Measurements from ENCODE around the gene TPH2.

Gene TPH2

GRCh38 chr12:72031066-72031465, 92.4 kb downstream of the TPH2 start:
- TF ChIP-seq CTCF (conservative IDR thresholded peaks at IDR 0.05; ENCODE audit: low read depth, low read length): no peak
- no peaks in the 10 kb centered on the region for H3K4me1 ChIP-seq (ENCODE audit: low read depth, poor library complexity, severe bottlenecking)
- no peaks in the 10 kb centered on the region for H3K79me2 ChIP-seq (ENCODE audit: insufficient read depth, low read depth)
- no peaks in the 10 kb centered on the region for H3K27me3 ChIP-seq (ENCODE audit: insufficient read depth, low read depth)
- H4K20me1 ChIP-seq (ENCODE audit: insufficient read depth): no peaks in the 10 kb centered on the region
- H3K4me2 ChIP-seq: no peak overlapping the region
- no peak overlapping the region for H3K4me3 ChIP-seq (IDR thresholded peaks at IDR 0.05; ENCODE audit: insufficient read depth, low read depth, low read length)
- H3K36me3 ChIP-seq (ENCODE audit: insufficient read depth): no peaks in the 10 kb centered on the region
- H3K27ac ChIP-seq: no peak overlapping the region
- H2AFZ ChIP-seq (ENCODE audit: low read depth): no peak overlapping the region
- no peak overlapping the region for H3K9ac ChIP-seq

GRCh38 chr12:72033991-72034390, 95.3 kb downstream of the TPH2 start:
- Histone ChIP-seq H3K27me3 (ENCODE audit: insufficient read depth, low read depth) (no peaks in the 10 kb centered on the region), H3K27ac (no peak overlapping the region), H3K36me3 (ENCODE audit: insufficient read depth) (no peaks in the 10 kb centered on the region), H2AFZ (ENCODE audit: low read depth) (no peak overlapping the region), H3K4me2 (no peak overlapping the region), H3K4me1 (ENCODE audit: low read depth, poor library complexity, severe bottlenecking) (no peaks in the 10 kb centered on the region), H3K79me2 (ENCODE audit: insufficient read depth, low read depth) (no peaks in the 10 kb centered on the region), H3K4me3 (IDR thresholded peaks at IDR 0.05; ENCODE audit: insufficient read depth, low read depth, low read length) (no peak overlapping the region), H4K20me1 (ENCODE audit: insufficient read depth) (no peaks in the 10 kb centered on the region), H3K9ac (no peak overlapping the region)
- no peak for TF ChIP-seq CTCF (conservative IDR thresholded peaks at IDR 0.05; ENCODE audit: low read depth, low read length)

GRCh38 chr12:72035625-72036024, 97.0 kb downstream of the TPH2 start:
- Histone ChIP-seq H3K27ac (no peak overlapping the region), H4K20me1 (ENCODE audit: insufficient read depth) (no peaks in the 10 kb centered on the region), H3K79me2 (ENCODE audit: insufficient read depth, low read depth) (no peaks in the 10 kb centered on the region), H3K27me3 (ENCODE audit: insufficient read depth, low read depth) (no peaks in the 10 kb centered on the region), H2AFZ (ENCODE audit: low read depth) (no peak overlapping the region), H3K4me2 (no peak overlapping the region), H3K4me1 (ENCODE audit: low read depth, poor library complexity, severe bottlenecking) (no peaks in the 10 kb centered on the region), H3K4me3 (IDR thresholded peaks at IDR 0.05; ENCODE audit: insufficient read depth, low read depth, low read length) (no peak overlapping the region), H3K9ac (no peak overlapping the region), H3K36me3 (ENCODE audit: insufficient read depth) (no peaks in the 10 kb centered on the region)
- TF ChIP-seq CTCF (conservative IDR thresholded peaks at IDR 0.05; ENCODE audit: low read depth, low read length): no peak

DNA sequence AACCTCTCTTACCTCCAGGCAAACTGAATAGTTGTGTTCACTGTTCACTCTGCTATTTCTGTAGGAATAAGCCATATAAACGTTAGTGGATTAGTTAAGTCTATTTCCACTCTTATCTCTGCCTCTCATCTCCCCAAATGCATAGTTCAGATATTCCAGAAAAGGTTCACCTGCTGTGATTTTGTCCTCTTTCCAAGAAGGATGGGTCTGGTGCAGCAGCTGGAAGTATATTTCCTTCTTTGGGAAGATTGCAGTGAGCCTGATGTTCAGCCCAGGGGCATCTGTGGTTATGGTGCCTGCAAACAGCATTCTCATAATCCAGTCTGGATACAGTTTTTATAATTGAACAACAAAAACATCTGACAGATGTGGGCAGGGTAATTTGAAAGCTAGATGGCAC, 97.7 kb downstream of the TPH2 start:
- no peak overlapping the region for H2AFZ ChIP-seq (ENCODE audit: low read depth)
- H4K20me1 ChIP-seq (ENCODE audit: insufficient read depth): no peaks in the 10 kb centered on the region
- no peaks in the 10 kb centered on the region for H3K27me3 ChIP-seq (ENCODE audit: insufficient read depth, low read depth)
- no peaks in the 10 kb centered on the region for H3K4me1 ChIP-seq (ENCODE audit: low read depth, poor library complexity, severe bottlenecking)
- no peaks in the 10 kb centered on the region for H3K79me2 ChIP-seq (ENCODE audit: insufficient read depth, low read depth)
- no peak for TF ChIP-seq CTCF (conservative IDR thresholded peaks at IDR 0.05; ENCODE audit: low read depth, low read length)
- no peak overlapping the region for H3K4me2 ChIP-seq
- no peak overlapping the region for H3K4me3 ChIP-seq (IDR thresholded peaks at IDR 0.05; ENCODE audit: insufficient read depth, low read depth, low read length)
- H3K36me3 ChIP-seq (ENCODE audit: insufficient read depth): no peaks in the 10 kb centered on the region
- H3K9ac ChIP-seq: no peak overlapping the region
- no peak overlapping the region for H3K27ac ChIP-seq
